Stimulated activated CD8-positive, alpha-beta memory T cell treated with anti-CD3 and anti-CD28 coated beads, Interleukin-7, amount 100 ng/mL, for 4 hours (primary cell): ENCODE results near the gene RIIAD1.
"Not testable (repeated sequence)": the region's sequence is repeated elsewhere in the genome, so short reads cannot be mapped to it uniquely, and the experiment has no call there.

Experiments
- DNase-seq, 2 donors: peaks; one replicate each; pipeline ENCODE4 v3.0.0-alpha.2; 2020; ENCODE audit warnings: low read depth in 2 of 2

The RIIAD1 gene

DNA sequence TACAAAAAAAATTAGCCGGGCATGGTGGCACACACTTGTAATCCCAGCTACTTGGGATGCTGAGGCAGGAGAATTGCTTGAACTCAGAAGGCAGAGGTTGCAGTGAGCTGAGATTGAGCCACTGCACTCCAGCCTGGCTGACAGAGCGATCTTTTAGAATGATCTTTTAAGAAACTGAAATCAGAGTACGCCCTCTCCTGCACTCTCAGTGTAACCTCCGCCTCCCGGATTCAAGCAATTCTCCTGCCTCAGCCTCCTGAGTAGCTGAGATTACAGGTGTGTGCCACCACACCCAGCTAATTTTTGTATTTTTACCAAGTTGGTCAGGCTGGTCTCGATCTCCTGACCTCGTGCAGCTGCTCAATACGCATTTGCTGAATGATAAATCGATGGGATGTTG lies 12.7 kb downstream of the RIIAD1 start:
- DNase-seq = not testable (repeated sequence)

DNA sequence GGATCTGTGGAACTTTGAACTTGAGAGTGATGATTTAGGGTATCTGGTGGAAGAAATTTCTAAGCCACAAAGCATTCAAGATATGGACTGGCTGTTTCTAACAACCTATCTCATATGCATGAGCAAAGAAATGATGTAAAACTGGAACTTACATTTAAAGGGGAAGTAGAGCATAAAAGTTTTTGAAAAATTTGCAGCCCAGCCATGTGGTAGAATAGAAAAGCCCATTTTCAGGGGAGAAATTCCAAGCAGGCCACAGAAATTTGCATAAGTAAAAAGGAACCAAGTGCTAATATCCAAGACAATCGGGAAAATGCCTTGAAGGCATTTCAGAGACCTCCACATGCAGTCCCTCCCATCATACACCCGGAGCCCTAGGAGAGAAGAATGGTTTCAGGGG lies 15.7 kb downstream of the RIIAD1 start:
- no peak for DNase-seq

DNA sequence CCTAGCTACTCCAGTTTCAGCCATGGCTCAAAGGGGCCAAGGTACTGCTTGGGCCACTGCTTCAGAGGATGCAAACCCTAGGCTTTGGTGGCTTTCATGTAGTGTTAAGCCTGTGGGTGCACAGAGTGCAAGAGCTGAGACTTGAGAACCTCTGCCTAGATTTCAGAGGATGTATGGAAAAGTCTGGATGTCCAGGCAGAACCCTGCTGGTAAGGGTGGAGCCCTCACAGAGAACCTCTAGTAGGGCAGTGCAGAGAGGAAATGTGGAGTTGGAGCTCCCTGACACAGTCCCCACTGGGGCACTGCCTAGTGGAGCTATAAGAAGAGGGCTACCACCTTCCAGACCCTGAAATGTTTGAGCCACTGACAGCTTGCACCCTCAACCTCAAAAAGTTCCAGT lies 16.2 kb downstream of the RIIAD1 start:
- DNase-seq = no peak

DNA sequence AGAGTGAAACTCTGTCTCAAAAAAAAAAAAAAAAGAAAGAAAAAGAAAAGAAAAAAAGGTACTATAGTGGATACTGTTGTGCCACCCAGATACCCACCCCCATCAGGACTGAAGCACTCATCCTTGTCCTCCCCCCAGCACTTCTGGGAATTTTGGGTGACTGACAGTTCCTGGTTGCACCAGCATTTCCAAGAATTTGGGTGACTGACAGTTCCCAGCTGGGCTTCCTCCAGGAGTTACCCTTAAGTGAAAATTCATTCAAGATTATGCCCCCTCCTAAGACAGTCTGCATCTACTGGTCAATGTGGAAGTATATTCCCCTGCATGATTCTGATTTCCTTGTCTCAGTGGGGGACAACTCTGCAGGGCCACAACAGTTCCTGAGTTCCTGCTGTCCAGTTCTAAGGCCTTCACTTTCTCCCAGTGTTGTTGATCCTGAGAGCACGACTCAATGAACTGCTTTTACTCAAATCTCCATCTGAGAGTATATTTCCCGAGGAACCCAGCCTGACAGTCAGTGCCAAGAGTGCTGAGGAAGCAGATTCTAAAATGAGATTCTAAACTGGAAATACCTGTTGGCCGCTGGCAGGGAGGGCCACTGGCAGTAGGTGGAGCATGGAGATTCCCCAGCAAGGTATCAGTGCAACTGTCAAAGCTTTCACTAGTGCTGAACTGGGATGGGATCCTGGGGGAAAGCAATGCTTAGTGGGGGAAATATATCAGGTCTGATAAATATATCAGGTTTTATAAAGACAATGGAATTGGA lies 18.5 kb downstream of the RIIAD1 start:
- peak in 1 of 2 donors; percentile 6 for DNase-seq

DNA sequence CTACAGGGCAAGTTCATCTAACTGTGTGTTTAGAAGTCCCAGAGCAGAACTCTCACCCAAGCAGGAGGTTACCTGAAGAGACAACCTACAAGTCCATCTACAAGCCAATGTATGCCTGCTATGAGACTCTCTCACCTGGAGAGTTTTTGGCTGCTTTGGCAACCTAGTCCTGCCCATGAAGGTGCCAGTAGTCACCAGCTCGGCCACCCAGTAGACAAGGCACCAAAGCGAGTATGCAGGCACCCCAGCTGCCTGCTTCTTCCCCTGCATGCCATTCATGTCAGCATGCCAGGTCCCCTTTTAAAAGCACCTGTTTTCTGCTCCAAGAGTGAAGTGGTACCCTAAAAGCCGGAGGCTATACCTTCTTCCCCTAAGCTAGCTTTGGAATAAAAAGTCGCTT lies 20.2 kb downstream of the RIIAD1 start:
- DNase-seq = no peak

DNA sequence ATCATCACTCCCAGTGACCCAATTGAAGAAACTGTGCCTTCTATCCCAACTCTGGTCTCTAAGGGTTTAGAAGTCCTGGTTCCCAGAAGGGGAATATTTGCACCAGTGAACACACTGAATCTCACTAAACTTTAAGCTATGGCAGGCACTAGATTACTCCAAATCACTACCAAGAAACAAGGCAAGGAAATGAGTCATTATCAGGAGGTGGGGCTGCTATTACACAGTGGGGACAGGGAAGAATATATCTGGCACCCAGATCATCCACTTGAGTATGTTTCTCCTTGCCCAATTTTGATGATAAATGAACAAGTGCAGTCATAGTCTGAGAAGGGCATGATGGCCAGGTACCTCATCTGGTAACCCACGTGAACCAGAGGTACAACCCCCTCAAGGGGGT lies 35.0 kb downstream of the RIIAD1 start:
- DNase-seq = no peak

DNA sequence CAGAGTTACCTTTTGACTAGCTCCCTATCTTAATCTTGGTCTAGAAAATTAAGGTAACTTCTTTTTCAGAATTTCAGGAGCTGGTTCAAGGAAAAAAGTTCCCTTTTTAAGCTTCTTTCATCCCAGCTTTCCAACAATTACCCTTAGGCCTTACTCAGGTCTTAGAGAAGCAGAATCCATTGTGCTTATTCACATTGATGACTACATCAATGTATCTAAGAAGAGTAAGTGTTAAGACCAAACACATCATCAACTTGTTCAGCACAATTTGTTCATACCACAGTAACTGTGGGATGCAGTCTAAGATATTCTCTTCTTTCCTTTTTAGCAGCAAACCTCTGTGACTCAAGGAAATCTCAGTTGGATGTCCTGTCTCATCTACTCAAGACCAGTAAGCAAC lies 37.9 kb downstream of the RIIAD1 start:
- no peak for DNase-seq

DNA sequence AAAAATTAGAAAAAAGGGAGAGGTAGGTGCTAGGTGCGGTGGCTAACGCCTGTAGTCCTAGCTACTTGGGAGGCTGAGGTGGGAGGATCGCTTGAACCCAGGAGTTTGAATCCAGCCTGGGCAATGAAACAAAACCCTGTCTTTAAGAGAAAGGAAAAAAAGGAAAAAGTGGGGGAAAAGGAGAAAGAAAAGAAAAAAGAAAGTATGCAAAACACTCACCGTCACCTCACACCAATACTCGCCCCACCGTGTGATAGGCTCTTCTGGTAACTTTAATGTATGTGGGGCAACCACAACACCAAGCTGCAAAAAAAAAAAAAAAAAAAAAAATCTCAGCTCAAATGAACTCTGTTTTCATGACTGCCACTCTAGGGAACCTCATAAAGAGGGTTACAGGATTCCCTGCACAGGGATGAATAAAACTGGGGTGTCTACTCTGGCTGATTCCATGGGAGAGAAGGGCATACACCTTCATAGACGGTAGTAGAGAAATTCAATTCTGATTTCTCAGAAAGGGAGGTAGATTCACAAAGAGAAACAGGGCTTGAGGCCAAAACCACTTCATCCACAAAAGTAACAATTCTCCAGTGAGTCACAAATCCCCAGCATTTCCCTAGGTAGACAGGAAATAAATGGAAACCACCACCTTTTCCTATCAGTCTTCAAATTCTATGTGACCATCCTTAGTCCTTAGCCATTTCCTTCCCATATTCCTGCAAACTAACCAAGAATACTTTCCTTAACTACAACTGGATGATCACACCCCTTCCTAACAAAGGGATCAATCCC lies 39.5 kb downstream of the RIIAD1 start:
- no peak for DNase-seq

DNA sequence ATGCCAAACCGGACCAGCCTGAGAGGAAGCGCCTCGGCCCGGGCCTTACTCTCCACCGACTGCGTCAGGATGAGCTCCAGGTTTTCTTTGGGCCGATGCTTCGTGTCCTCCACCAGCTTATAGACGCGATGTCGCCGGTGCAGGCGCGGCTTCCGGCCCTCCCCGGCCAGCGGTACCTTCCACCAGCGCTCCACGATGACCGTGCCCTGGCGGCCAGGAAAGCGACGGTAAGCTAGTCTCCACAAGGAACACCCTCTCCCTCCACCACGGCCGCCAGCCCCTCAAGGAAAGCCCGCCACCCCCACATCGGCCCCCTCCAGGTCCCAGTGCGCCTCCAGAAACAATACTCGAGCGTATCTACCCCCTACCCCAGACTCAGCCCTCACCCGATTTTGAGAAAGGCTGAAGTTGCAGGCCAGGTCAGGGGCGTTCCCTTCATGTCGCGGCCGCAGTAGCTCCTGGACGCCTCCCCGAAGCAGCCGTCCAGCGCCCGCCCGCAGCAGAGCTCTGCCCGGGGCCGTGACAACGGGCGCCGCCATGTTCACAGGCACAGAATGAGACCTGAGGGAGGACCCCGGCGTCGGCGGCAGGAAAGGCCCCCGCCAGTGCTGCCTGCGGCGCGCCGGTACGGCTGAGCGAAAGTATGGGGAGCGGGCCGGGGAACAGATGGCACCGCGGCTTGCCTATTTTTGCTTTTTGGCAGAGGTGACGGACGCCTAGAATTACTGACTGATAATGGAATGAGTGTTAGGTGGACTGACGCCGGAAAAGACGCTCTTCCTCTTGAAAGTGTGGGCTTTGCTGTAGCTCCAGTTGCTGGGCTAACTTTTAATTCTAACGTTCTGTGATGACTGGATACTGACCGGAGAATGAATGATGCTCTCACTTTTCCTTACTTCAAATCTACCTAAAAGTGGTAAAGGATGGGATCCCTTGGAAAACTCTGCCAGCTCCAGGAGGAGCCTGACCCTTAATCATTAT lies 41.9 kb downstream of the RIIAD1 start, which contains the start of gene MRPL9:
Gene MRPL9 (minus strand): TSS at position 556 of the 981 bp plus-strand sequence. CDS start 17 bp downstream, at position 539.
- DNase-seq = peak; percentile 61 to 77

DNA sequence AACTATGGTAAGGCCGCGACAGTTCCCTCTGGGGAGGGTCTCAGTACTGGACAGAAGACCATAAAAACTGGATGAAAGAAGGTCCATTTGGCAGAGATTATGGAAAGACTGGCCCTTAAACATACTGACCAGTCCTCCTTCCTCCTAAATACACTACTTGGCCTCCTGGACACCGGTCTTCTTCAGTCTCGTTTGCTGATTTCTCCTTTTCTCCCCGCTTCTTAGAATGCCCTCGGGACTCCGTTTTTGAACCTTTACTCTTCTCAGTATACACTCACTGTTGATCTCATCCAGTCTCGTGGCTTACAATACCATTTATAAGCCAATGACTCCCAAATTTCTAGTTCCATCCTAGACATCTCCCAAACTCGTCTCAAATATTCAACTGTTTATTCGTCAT lies 42.7 kb downstream of the RIIAD1 start:
- DNase-seq = no peak

DNA sequence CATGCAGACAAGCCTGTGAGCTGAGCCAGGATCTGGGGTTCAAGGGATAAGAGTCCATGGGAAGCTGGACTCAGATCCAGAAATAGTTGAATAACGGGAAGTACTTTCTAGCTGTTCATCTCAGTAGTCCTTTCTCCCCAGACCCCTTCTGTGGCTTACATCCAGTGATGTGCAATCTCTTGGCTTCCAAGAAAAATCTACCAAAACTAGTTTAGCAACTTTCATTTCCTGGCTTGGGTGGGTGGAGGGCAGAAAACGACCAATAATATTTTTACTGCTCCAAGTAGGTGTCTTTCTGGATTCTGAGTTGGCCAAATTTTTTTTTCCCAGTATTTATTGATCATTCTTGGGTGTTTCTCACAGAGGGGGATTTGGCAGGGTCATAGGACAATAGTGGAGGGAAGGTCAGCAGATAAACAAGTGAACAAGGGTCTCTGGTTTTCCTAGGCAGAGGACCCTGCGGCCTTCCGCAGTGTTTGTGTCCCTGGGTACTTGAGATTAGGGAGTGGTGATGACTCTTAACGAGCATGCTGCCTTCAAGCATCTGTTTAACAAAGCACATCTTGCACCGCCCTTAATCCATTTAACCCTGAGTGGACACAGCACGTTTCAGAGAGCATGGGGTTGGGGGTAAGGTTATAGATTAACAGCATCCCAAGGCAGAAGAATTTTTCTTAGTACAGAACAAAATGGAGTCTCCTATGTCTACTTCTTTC lies 47.2 kb downstream of the RIIAD1 start:
- DNase-seq = not testable (repeated sequence)

DNA sequence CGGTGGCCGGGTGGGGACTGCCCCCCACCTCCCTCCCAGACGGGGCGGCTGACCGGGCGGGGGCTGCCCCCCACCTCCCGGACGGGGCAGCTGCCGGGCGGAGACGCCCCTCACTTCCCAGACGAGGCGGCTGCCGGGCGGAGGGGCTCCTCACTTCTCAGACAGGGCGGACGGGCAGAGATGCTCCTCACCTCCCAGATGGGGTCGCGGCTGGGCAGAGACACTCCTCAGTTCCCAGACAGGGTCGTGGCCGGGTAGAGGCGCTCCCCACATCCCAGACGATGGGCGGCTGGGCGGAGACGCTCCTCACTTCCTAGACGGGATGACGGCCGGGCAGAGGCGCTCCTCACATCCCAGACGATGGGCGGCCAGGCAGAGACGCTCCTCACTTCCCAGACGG lies 47.9 kb downstream of the RIIAD1 start:
- not testable (repeated sequence) for DNase-seq

DNA sequence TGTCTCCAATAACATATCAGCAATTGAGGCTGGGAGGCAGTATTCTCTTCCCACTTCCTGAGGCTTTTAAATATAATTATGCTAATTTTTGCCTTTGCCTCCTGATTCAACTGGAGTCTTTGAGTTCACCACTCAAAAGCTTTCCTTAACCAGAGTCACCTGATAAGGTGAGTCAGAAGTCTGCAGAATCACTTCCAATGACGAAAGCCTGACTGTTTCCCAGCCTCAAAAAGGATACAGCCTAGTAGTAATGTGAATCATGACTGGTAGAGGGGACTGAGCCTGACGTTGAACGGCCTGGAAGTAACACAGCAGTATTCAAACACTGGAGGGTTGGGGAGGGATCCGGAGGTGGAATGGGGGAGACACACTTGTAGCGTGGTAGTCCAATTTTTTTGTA lies 52.4 kb downstream of the RIIAD1 start:
- DNase-seq = no peak

DNA sequence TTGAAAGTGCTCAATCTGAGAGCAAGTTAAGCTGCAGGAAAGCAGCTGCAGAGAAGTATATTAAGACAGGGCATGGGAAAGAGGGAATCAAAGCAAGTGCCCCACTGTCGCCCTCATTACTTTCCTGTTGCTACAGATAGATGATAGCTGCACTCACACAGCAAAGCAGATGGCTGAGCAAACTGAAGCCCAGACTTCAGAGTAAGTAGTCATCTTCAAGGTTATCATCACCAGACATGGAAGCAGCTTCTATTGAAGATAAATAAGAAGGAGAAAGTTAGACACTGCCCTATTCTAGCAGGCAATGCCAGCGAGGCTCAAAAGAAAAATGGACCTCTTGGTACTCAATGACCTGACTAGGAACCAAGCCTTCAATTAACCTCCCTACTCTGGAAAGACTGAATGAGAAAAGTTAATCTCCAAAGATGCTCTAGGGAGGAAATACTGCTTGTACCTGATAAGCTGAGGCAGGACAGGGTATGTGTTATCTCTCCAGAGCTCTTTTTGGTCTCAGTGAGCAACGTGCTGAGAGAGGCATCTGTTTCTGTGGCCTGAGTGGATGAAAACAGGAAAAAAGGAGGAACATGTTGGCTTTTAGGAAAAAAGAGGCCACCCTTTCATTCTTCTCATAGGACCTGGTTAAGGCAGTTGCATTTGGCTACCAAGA lies 53.1 kb downstream of the RIIAD1 start:
- no peak for DNase-seq

DNA sequence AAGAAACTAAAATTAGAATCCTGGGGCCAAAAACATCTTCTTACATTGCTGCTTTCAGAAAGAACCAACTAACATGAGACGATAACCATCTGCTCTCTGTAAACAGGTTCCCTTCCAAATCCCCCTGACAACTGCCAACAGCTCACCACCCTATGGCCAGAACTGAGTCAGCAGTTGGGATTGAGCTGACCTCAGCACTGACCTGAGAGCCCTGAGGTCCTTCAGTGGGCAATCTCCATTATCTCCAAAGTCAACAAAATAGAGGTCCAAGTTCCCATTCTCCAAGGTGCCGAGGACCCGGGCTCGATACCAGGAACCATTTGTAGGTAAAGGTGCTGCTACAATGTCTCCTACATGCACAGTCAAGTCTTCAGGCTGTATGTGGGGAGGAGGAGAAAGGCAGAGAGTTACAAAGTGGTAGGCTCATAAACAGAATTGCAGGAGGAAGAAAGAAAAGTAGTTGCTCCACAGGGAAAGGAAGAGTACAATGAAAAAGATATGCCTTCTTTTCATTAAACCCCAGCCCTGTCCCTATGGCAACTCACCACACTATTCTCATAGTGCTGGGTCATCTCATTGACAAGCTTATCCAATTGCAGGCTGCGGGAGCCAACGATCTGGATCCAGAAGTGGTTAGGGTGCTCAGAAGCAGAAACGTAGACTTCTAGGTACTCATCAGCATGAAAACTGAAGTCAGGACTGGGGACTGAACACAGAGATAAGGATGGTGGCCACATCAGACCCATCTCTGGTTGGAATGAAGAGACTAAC lies 54.8 kb downstream of the RIIAD1 start:
- DNase-seq = no peak

DNA sequence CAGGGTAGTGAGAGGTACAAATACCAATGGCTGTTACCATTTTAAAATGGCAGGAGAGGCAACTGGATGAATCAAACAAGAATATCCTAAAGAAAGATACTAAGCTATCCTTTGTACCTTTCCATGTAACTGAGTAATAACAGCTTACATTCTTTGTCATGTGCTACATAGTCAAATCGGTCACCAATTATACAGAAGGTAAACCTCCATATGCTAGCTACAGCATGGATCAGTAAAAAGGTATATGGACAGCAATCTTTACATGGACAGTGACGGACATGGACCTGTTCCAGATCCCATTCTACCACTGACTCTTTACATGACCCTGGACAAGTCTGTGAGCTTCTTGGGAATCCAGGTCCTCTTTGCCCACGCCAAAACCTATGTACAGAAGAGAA lies 55.3 kb downstream of the RIIAD1 start:
- DNase-seq = no peak

DNA sequence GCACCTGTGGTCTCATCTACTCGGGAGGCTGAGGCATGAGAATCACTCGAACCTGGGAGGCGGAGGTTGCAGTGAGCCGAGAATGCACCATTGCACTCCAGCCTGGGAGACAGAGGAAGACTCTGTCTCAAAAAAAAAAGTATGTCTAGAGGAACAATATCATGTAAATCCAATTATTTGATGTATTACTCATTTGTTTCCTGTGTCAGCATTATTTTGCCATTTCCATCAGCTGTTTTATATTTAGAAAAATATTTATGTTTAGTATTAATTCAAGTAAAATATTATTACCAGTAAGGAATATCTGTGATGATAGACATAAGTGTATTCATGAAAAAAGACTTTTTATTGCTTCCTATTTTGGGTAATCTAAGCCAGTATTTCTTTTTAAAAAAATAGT lies 56.0 kb downstream of the RIIAD1 start:
- DNase-seq = no peak
